HG03135 (cell line): ENCODE results near the gene LRRC72.
"Not testable (repeated sequence)": the region's sequence is repeated elsewhere in the genome, so short reads cannot be mapped to it uniquely, and the experiment has no call there.

Experiments used
- ATAC-seq: cut with Tn5 transposase; IDR thresholded peaks from one replicate; pipeline ENCODE4 v1.9.1; 2021; ENCODE audit warnings: mild to moderate bottlenecking, moderate library complexity; ENCODE audit not compliant: unreplicated experiment

LRRC72 gene

GRCh38 chr7:16526742-16527540 is at the start of gene LRRC72:
LRRC72 (plus strand) TSS chr7:16526825; CDS start chr7:16526953, 128 bp downstream.
- no peak for ATAC-seq

GRCh38 chr7:16479161-16479560 is 47.5 kb upstream of the LRRC72 start:
- ATAC-seq, result no peak

GRCh38 chr7:16479591-16479990 is 47.0 kb upstream of the LRRC72 start:
- ATAC-seq, result no peak

GRCh38 chr7:16484453-16485158 is 42.0 kb upstream of the LRRC72 start:
- no peak for ATAC-seq

GRCh38 chr7:16491148-16491547 is 35.5 kb upstream of the LRRC72 start:
- no peak for ATAC-seq

GRCh38 chr7:16492513-16493062 is 34.0 kb upstream of the LRRC72 start:
- ATAC-seq, result no peak

GRCh38 chr7:16493266-16493665 is 33.4 kb upstream of the LRRC72 start:
- no peak for ATAC-seq

GRCh38 chr7:16494551-16494950 is 32.1 kb upstream of the LRRC72 start:
- ATAC-seq, result no peak

GRCh38 chr7:16494955-16495719 is 31.5 kb upstream of the LRRC72 start:
- ATAC-seq, result no peak

- ATAC-seq, result no peak
Observed at GRCh38 chr7:16498122-16498521, 28.5 kb upstream of the LRRC72 start.

- ATAC-seq, result no peak
Observed at GRCh38 chr7:16502303-16502702, 24.3 kb upstream of the LRRC72 start.

- ATAC-seq, result no peak
Observed at GRCh38 chr7:16504019-16504418, 22.6 kb upstream of the LRRC72 start.

GRCh38 chr7:16506422-16506821 is 20.2 kb upstream of the LRRC72 start:
- not testable (repeated sequence) for ATAC-seq

GRCh38 chr7:16509829-16510228 is 16.8 kb upstream of the LRRC72 start:
- ATAC-seq, result no peak

- no peak for ATAC-seq
Observed at GRCh38 chr7:16511314-16511713, 15.3 kb upstream of the LRRC72 start.

- ATAC-seq, result no peak
Observed at GRCh38 chr7:16512097-16512496, 14.5 kb upstream of the LRRC72 start.

- no peak for ATAC-seq
Observed at GRCh38 chr7:16514271-16514670, 12.4 kb upstream of the LRRC72 start.

- no peak for ATAC-seq
Observed at GRCh38 chr7:16514729-16515128, 11.9 kb upstream of the LRRC72 start.

GRCh38 chr7:16515785-16516685 is 10.6 kb upstream of the LRRC72 start:
- no peak for ATAC-seq

- not testable (repeated sequence) for ATAC-seq
Observed at GRCh38 chr7:16519985-16520384, 6.6 kb upstream of the LRRC72 start.
